WTC11 (cell line): ENCODE data around the gene SNX6.

Experiments used
- NR1H2 ChIP-seq: sonication (generic); formaldehyde crosslinking; IDR thresholded peaks from 2 replicates; pipeline ENCODE4 v1.9.0; 2021; ENCODE audit warnings: mild to moderate bottlenecking, moderate library complexity, missing genetic modification reagents
- TP53 ChIP-seq: sonication (generic); formaldehyde crosslinking; IDR thresholded peaks from 2 replicates; pipeline ENCODE4 v1.8.1; 2023; ENCODE audit warnings: mild to moderate bottlenecking, missing genetic modification reagents
- ZNF263 ChIP-seq: sonication (generic); formaldehyde crosslinking; IDR thresholded peaks from 2 replicates; pipeline ENCODE4 v1.8.1; 2022; ENCODE audit warnings: low read depth, mild to moderate bottlenecking, moderate library complexity, missing genetic modification reagents
- ZNF317 ChIP-seq: sonication (generic); formaldehyde crosslinking; IDR thresholded peaks from 2 replicates; pipeline ENCODE4 v1.8.1; 2023; ENCODE audit warnings: low read depth, mild to moderate bottlenecking, moderate library complexity, missing genetic modification reagents, borderline replicate concordance
- TF ChIP-seq, protein P1 (sequence below): sonication (generic); formaldehyde crosslinking; IDR thresholded peaks from 2 replicates; pipeline ENCODE4 v1.8.0; 2023; ENCODE audit warnings: missing genetic modification reagents, mild to moderate bottlenecking, borderline replicate concordance
- TF ChIP-seq, protein P2 (sequence below): fragments of 200-600 bp; IDR thresholded peaks from 2 replicates; pipeline ENCODE4 v1.8.0; 2022; ENCODE audit warnings: antibody characterized with exemption
- TF ChIP-seq, protein P3 (sequence below): sonication (generic); formaldehyde crosslinking; IDR thresholded peaks from 2 replicates; pipeline ENCODE4 v1.8.0; 2022; ENCODE audit warnings: mild to moderate bottlenecking, missing genetic modification reagents
- TF ChIP-seq, protein P4 (sequence below): sonication (generic); formaldehyde crosslinking; IDR thresholded peaks from 2 replicates; pipeline ENCODE4 v1.8.1; 2022; ENCODE audit warnings: low read depth, missing genetic modification reagents, borderline replicate concordance
- TF ChIP-seq, protein P5 (sequence below): sonication (generic); formaldehyde crosslinking; IDR thresholded peaks from 2 replicates; pipeline ENCODE4 v1.8.0; 2022; ENCODE audit warnings: mild to moderate bottlenecking, missing genetic modification reagents
- TF ChIP-seq, protein P6 (sequence below): sonication (generic); formaldehyde crosslinking; IDR thresholded peaks from 2 replicates; pipeline ENCODE4 v1.8.0; 2023; ENCODE audit warnings: mild to moderate bottlenecking, missing genetic modification reagents

DNA sequence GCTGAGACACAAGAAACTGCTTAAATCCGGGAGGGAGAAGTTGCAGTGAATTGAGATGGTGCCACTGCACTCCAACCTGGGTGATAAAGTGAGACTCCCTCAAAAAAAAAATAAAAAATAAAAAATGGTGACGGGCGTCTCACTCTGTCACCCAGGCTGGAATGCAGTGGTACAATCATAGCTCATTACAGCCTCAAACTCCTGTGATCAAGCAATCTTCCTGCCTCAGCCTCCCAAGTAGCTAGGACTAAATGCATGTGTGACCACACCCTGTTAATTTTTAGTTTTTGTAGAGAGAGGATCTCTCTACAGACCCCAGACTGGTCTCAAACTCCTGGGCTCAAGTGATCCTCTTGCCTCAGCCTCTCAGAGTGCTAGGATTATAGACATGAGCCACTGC, 9.1 kb downstream of the SNX6 start:
- TF ChIP-seq NR1H2 (CRISPR knock-in tag) (no peak), ZNF263 (CRISPR knock-in tag) (no peak), ZNF317 (CRISPR knock-in tag) (no peak), TP53 (CRISPR knock-in tag) (no peak)
- TF ChIP-seq, protein P1, sequence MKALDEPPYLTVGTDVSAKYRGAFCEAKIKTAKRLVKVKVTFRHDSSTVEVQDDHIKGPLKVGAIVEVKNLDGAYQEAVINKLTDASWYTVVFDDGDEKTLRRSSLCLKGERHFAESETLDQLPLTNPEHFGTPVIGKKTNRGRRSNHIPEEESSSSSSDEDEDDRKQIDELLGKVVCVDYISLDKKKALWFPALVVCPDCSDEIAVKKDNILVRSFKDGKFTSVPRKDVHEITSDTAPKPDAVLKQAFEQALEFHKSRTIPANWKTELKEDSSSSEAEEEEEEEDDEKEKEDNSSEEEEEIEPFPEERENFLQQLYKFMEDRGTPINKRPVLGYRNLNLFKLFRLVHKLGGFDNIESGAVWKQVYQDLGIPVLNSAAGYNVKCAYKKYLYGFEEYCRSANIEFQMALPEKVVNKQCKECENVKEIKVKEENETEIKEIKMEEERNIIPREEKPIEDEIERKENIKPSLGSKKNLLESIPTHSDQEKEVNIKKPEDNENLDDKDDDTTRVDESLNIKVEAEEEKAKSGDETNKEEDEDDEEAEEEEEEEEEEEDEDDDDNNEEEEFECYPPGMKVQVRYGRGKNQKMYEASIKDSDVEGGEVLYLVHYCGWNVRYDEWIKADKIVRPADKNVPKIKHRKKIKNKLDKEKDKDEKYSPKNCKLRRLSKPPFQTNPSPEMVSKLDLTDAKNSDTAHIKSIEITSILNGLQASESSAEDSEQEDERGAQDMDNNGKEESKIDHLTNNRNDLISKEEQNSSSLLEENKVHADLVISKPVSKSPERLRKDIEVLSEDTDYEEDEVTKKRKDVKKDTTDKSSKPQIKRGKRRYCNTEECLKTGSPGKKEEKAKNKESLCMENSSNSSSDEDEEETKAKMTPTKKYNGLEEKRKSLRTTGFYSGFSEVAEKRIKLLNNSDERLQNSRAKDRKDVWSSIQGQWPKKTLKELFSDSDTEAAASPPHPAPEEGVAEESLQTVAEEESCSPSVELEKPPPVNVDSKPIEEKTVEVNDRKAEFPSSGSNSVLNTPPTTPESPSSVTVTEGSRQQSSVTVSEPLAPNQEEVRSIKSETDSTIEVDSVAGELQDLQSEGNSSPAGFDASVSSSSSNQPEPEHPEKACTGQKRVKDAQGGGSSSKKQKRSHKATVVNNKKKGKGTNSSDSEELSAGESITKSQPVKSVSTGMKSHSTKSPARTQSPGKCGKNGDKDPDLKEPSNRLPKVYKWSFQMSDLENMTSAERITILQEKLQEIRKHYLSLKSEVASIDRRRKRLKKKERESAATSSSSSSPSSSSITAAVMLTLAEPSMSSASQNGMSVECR = no peak
- TF ChIP-seq, protein P2, sequence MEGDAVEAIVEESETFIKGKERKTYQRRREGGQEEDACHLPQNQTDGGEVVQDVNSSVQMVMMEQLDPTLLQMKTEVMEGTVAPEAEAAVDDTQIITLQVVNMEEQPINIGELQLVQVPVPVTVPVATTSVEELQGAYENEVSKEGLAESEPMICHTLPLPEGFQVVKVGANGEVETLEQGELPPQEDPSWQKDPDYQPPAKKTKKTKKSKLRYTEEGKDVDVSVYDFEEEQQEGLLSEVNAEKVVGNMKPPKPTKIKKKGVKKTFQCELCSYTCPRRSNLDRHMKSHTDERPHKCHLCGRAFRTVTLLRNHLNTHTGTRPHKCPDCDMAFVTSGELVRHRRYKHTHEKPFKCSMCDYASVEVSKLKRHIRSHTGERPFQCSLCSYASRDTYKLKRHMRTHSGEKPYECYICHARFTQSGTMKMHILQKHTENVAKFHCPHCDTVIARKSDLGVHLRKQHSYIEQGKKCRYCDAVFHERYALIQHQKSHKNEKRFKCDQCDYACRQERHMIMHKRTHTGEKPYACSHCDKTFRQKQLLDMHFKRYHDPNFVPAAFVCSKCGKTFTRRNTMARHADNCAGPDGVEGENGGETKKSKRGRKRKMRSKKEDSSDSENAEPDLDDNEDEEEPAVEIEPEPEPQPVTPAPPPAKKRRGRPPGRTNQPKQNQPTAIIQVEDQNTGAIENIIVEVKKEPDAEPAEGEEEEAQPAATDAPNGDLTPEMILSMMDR = no peak
- TF ChIP-seq, protein P3, sequence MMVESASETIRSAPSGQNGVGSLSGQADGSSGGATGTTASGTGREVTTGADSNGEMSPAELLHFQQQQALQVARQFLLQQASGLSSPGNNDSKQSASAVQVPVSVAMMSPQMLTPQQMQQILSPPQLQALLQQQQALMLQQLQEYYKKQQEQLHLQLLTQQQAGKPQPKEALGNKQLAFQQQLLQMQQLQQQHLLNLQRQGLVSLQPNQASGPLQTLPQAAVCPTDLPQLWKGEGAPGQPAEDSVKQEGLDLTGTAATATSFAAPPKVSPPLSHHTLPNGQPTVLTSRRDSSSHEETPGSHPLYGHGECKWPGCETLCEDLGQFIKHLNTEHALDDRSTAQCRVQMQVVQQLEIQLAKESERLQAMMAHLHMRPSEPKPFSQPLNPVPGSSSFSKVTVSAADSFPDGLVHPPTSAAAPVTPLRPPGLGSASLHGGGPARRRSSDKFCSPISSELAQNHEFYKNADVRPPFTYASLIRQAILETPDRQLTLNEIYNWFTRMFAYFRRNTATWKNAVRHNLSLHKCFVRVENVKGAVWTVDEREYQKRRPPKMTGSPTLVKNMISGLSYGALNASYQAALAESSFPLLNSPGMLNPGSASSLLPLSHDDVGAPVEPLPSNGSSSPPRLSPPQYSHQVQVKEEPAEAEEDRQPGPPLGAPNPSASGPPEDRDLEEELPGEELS = no peak
- TF ChIP-seq, protein P4, sequence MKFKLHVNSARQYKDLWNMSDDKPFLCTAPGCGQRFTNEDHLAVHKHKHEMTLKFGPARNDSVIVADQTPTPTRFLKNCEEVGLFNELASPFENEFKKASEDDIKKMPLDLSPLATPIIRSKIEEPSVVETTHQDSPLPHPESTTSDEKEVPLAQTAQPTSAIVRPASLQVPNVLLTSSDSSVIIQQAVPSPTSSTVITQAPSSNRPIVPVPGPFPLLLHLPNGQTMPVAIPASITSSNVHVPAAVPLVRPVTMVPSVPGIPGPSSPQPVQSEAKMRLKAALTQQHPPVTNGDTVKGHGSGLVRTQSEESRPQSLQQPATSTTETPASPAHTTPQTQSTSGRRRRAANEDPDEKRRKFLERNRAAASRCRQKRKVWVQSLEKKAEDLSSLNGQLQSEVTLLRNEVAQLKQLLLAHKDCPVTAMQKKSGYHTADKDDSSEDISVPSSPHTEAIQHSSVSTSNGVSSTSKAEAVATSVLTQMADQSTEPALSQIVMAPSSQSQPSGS = no peak
- TF ChIP-seq, protein P5, sequence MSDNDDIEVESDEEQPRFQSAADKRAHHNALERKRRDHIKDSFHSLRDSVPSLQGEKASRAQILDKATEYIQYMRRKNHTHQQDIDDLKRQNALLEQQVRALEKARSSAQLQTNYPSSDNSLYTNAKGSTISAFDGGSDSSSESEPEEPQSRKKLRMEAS = no peak
- TF ChIP-seq, protein P6, sequence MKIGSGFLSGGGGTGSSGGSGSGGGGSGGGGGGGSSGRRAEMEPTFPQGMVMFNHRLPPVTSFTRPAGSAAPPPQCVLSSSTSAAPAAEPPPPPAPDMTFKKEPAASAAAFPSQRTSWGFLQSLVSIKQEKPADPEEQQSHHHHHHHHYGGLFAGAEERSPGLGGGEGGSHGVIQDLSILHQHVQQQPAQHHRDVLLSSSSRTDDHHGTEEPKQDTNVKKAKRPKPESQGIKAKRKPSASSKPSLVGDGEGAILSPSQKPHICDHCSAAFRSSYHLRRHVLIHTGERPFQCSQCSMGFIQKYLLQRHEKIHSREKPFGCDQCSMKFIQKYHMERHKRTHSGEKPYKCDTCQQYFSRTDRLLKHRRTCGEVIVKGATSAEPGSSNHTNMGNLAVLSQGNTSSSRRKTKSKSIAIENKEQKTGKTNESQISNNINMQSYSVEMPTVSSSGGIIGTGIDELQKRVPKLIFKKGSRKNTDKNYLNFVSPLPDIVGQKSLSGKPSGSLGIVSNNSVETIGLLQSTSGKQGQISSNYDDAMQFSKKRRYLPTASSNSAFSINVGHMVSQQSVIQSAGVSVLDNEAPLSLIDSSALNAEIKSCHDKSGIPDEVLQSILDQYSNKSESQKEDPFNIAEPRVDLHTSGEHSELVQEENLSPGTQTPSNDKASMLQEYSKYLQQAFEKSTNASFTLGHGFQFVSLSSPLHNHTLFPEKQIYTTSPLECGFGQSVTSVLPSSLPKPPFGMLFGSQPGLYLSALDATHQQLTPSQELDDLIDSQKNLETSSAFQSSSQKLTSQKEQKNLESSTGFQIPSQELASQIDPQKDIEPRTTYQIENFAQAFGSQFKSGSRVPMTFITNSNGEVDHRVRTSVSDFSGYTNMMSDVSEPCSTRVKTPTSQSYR = no peak
